ENCODE measurements around the gene PRODH2.

Gene PRODH2

GRCh38 chr19:35754370-35755130 lies 58.1 kb downstream of the PRODH2 start:
- TF ChIP-seq, protein P1, sequence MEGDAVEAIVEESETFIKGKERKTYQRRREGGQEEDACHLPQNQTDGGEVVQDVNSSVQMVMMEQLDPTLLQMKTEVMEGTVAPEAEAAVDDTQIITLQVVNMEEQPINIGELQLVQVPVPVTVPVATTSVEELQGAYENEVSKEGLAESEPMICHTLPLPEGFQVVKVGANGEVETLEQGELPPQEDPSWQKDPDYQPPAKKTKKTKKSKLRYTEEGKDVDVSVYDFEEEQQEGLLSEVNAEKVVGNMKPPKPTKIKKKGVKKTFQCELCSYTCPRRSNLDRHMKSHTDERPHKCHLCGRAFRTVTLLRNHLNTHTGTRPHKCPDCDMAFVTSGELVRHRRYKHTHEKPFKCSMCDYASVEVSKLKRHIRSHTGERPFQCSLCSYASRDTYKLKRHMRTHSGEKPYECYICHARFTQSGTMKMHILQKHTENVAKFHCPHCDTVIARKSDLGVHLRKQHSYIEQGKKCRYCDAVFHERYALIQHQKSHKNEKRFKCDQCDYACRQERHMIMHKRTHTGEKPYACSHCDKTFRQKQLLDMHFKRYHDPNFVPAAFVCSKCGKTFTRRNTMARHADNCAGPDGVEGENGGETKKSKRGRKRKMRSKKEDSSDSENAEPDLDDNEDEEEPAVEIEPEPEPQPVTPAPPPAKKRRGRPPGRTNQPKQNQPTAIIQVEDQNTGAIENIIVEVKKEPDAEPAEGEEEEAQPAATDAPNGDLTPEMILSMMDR (IDR thresholded peaks at IDR 0.05; ENCODE audit: control insufficient read depth, insufficient read depth, low read depth, low read length, missing control alignments), result no peak
- H3K4me3 ChIP-seq (ENCODE audit: control insufficient read depth, low read depth, low read length), result no peak overlapping the region
- no peak for DNase-seq (ENCODE audit: low read depth)

DNA sequence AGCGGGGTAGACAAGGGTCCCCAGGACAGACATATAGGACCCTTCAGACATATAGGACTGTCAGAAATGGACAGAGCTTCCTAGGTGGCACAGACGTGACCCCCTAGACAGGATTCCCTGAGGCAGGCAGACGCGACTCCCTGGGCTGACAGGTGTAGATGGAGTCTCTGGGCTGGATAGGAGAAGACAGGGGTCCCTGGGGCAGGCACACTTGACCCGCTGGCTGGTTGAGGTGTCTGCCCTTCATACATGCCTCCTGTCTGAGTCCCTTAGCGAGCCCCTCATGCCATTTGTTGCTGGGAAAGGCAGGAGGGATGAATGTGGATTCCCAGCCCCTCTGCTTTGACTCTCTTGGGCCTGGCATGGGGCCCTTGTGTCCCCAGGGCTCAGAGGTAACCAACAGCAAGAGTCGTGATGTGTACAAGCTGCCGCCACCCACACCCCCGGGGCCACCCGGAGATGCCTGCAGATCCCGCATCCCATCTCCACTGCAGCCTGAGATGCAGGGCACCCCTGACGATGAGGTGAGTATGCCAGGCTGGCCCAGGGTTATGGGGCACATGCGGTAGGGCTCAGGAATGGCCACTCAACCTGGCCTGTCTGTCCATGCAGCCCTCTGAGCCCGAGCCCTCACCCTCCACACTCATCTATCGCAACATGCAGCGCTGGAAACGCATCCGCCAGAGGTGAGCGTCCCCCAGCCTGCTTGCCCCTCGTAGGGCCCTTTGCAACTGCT lies 58.8 kb downstream of the PRODH2 start:
- TF ChIP-seq, protein P1 (IDR thresholded peaks at IDR 0.05; ENCODE audit: control insufficient read depth, insufficient read depth, low read depth, low read length, missing control alignments), result no peak
- DNase-seq (ENCODE audit: low read depth), result no peak
- no peak overlapping the region for H3K4me3 ChIP-seq (ENCODE audit: control insufficient read depth, low read depth, low read length)

- no peak for DNase-seq (ENCODE audit: low read depth)
- H3K4me3 ChIP-seq (ENCODE audit: control insufficient read depth, low read depth, low read length), result no peak overlapping the region
- TF ChIP-seq, protein P1 (IDR thresholded peaks at IDR 0.05; ENCODE audit: control insufficient read depth, insufficient read depth, low read depth, low read length, missing control alignments), result no peak
These were observed 59.8 kb downstream of the PRODH2 start for GRCh38 chr19:35752746-35753350.

DNA sequence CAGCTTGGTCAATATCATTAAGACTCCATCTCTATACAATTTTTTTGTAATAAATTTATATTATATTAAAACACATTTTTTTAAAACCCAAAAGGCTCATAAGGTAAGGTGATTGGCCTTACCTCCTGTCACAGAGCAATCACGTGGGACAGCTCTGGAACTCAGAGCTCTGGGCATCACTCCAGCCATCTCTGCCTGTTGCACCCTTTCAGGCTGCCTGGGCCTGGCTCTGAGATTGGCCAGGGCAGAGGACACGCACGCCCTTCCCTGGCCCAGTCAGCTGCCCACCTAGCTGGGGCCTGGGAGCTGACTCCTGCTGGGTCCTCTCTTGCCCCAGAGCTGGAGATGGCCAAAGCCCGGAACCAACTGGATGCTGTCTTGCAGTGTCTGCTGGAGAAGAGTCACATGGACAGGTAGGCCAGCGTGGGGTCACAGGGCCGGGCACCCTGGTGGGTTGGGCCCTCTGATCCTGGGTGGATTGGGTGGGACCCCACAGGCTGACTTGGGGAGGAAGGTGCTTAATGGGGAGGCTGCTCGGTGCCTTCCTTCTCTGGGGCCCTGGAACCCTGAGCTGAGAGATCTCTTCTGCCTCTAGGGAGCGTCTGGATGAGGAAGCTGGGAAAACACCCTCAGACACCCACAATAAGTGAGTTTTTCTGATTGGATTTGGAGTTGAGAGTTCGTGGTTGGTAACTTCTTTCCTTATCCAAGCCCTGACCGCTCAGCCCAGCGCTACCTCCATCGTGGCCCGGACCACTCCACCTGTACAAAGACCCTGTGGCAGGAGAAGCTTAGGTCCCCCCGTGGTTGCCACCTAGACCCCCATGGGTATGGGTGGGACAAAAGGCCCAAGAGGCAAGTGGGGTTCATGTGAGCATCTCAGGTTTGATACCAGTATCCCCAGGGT lies 60.6 kb downstream of the PRODH2 start:
- no peak for DNase-seq (ENCODE audit: low read depth)
- TF ChIP-seq, protein P1 (IDR thresholded peaks at IDR 0.05; ENCODE audit: control insufficient read depth, insufficient read depth, low read depth, low read length, missing control alignments), result no peak
- H3K4me3 ChIP-seq (ENCODE audit: control insufficient read depth, low read depth, low read length), result no peak overlapping the region

- DNase-seq (ENCODE audit: low read depth), result no peak
These were observed 62.5 kb downstream of the PRODH2 start for GRCh38 chr19:35750167-35750566.

More at GRCh38 chr19:35750167-35750566, 62.5 kb downstream of the PRODH2 start:
- no peak overlapping the region for H3K4me3 ChIP-seq (ENCODE audit: control insufficient read depth, low read depth, low read length)
- TF ChIP-seq, protein P1 (IDR thresholded peaks at IDR 0.05; ENCODE audit: control insufficient read depth, insufficient read depth, low read depth, low read length, missing control alignments), result no peak

Data from AG09309 (cell line).